Fibroblast of lung (primary cell): ENCODE results near the gene SLC35B4.

Experiments used
- CTCF ChIP-seq, 2 donors: IDR thresholded peaks in 1 of 2; conservative IDR thresholded peaks in 1 of 2; 1 replicate in 1 of 2; 2 replicates in 1 of 2; pipeline ENCODE4 v1.5.1; 2011 to 2012; ENCODE audit warnings: low read length in 2 of 2, control low read depth in 1 of 2, inconsistent platforms in 1 of 2, low read depth in 1 of 2, mild to moderate bottlenecking in 1 of 2
- EZH2 ChIP-seq: IDR thresholded peaks from 2 replicates; pipeline ENCODE4 v1.5.1; 2012; ENCODE audit warnings: low read length, control low read depth, mild to moderate bottlenecking; ENCODE audit errors: missing control alignments

GRCh38 chr7:134246347-134246746 is 70.4 kb downstream of the SLC35B4 start:
- TF ChIP-seq EZH2: no peak
- TF ChIP-seq CTCF (conservative IDR thresholded peaks at IDR 0.05 in 1 of 2, IDR thresholded peaks at IDR 0.05 in 1 of 2; ENCODE audit: low read depth in 1 of 2, low read length in 2 of 2): no peak
